Vagina (tissue), 2 donors: Measurements from ENCODE around the gene KIAA1210.

ENCODE experiments used
- POLR2AphosphoS5 ChIP-seq, 2 donors: sonication (generic); formaldehyde crosslinking; IDR thresholded peaks; one replicate each; pipeline ENCODE4 v1.9.0; 2017; ENCODE audit warnings: antibody characterized with exemption in 2 of 2, mild to moderate bottlenecking in 2 of 2, low read depth in 1 of 2; ENCODE audit not compliant: insufficient read depth in 1 of 2
- TF ChIP-seq, protein P1 (sequence below), 3 experiments: fragments of 450-650 bp in 2 of 3; fragments of 200-600 bp in 1 of 3; sonication (generic) in 1 of 3; IDR thresholded peaks; one replicate each; pipeline ENCODE4 v1.5.1; 2017 to 2019; ENCODE audit warnings: antibody characterized with exemption in 3 of 3, mild to moderate bottlenecking in 2 of 3, moderate library complexity in 2 of 3

DNA sequence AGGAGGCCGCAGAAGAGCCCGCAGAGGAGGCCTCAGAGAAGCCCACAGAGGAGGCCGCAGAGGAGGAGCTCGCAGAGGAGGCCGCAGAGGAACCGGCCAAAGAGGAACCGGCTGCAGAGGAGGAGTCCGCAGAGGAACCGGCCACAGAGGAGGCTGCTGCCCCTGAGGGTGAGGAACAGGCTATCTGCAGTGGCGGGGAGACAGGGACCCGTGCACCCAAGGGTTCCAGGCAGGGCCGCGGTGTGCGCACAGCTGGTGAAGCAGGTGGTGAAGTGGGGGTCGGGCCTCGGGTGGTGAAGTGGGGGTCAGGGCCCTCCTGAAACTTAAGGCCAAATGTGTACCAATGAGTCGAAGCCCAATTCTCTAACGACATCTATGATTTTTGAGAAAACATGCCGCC, 53.7 kb downstream of the KIAA1210 start:
- TF ChIP-seq, protein P1, sequence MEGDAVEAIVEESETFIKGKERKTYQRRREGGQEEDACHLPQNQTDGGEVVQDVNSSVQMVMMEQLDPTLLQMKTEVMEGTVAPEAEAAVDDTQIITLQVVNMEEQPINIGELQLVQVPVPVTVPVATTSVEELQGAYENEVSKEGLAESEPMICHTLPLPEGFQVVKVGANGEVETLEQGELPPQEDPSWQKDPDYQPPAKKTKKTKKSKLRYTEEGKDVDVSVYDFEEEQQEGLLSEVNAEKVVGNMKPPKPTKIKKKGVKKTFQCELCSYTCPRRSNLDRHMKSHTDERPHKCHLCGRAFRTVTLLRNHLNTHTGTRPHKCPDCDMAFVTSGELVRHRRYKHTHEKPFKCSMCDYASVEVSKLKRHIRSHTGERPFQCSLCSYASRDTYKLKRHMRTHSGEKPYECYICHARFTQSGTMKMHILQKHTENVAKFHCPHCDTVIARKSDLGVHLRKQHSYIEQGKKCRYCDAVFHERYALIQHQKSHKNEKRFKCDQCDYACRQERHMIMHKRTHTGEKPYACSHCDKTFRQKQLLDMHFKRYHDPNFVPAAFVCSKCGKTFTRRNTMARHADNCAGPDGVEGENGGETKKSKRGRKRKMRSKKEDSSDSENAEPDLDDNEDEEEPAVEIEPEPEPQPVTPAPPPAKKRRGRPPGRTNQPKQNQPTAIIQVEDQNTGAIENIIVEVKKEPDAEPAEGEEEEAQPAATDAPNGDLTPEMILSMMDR (IDR thresholded peaks at IDR 0.05), result no peak
- TF ChIP-seq POLR2AphosphoS5 (IDR thresholded peaks at IDR 0.05; ENCODE audit: insufficient read depth in 1 of 2, low read depth in 1 of 2), result no peak
